Endodermal cell (in vitro differentiated cells): ENCODE measurements around the gene TBC1D2B. TPM values are rescaled to one million over a fixed set of nuclear protein-coding genes. Genes with fewer than 3 reads are reported as not detected.

Source experiments
- DNase-seq: peaks from one replicate; pipeline ENCODE4 v3.0.0-alpha.2; 2017
- H3K27ac ChIP-seq: 2 replicates; pipeline ENCODE4 v1.5.1; 2013; ENCODE audit warnings: mild to moderate bottlenecking, low read depth, low read length, moderate library complexity
- H3K27me3 ChIP-seq: 2 replicates; pipeline ENCODE4 v1.6.1; 2013; ENCODE audit warnings: mild to moderate bottlenecking, low read length, moderate library complexity; ENCODE audit not compliant: insufficient read depth, control insufficient read depth, poor library complexity, severe bottlenecking
- H3K36me3 ChIP-seq: 2 replicates; pipeline ENCODE4 v1.7.0; 2013; ENCODE audit warnings: mild to moderate bottlenecking, low read length, moderate library complexity; ENCODE audit not compliant: control insufficient read depth, insufficient read depth
- H3K4me1 ChIP-seq: one replicate; pipeline ENCODE4 v1.7.0; 2013; ENCODE audit warnings: low read length; ENCODE audit not compliant: control insufficient read depth, insufficient read depth
- H3K4me3 ChIP-seq: 2 replicates; pipeline ENCODE4 v1.5.1; 2013; ENCODE audit warnings: mild to moderate bottlenecking, low read length, moderate library complexity
- H3K9ac ChIP-seq: 2 replicates; pipeline ENCODE4 v1.6.1; 2013; ENCODE audit warnings: mild to moderate bottlenecking, low read length, moderate library complexity; ENCODE audit not compliant: poor library complexity, severe bottlenecking; ENCODE audit errors: extremely low read depth
- H3K9me3 ChIP-seq: 2 replicates; pipeline ENCODE4 v1.6.1; 2013; ENCODE audit warnings: mild to moderate bottlenecking, low read length, moderate library complexity; ENCODE audit not compliant: control insufficient read depth
- H3K27ac Mint-ChIP-seq: 2 replicates; pipeline ENCODE4 v1.8.0; 2020; ENCODE audit warnings: mixed read lengths
- H3K27me3 Mint-ChIP-seq: 2 replicates; pipeline ENCODE4 v1.8.0; 2021; ENCODE audit warnings: mild to moderate bottlenecking, mixed read lengths; ENCODE audit not compliant: insufficient read depth
- H3K36me3 Mint-ChIP-seq: 2 replicates; pipeline ENCODE4 v1.8.0; 2020; ENCODE audit warnings: low read depth, mixed read lengths
- H3K4me1 Mint-ChIP-seq: 2 replicates; pipeline ENCODE4 v1.8.0; 2020; ENCODE audit warnings: mixed read lengths
- H3K4me3 Mint-ChIP-seq: 2 replicates; pipeline ENCODE4 v1.8.0; 2020; ENCODE audit warnings: mild to moderate bottlenecking, moderate library complexity, mixed read lengths
- H3K9me3 Mint-ChIP-seq: 2 replicates; pipeline ENCODE4 v1.8.0; 2020; ENCODE audit warnings: mild to moderate bottlenecking, mixed read lengths
- CTCF ChIP-seq: fragments of 200-600 bp; sonication (generic); conservative IDR thresholded peaks from 2 replicates; pipeline ENCODE4 v1.5.0; 2021; ENCODE audit warnings: antibody characterized with exemption, mild to moderate bottlenecking
- WGBS, 2 experiments: methylation state at CpG; one replicate each; pipeline versions ENCODE4 v1.1.5 to v1.1.7; 2013; ENCODE audit warnings: missing lambda C conversion rate in 2 of 2, mixed read lengths in 1 of 2; ENCODE audit not compliant: insufficient coverage in 1 of 2, insufficient read length in 1 of 2; 5-methylcytosine and 5-hydroxymethylcytosine counted together
- total RNA-seq, 2 donors: library from RNA; stranded (reverse); fragmentation: NEBNext Ultra II Directional in 1 of 2; extraction: Animal tissue kit (Norgen Biotek cat#: 25700) in 1 of 2; gene quantifications; 2 replicates in 1 of 2; 3 replicates in 1 of 2; pipeline ENCODE4 v1.2.1, GENCODE V29; 2021

The TBC1D2B gene
- total RNA-seq, 2 donors from 2014 or later, result 13.8 to 23.8 TPM

GRCh38 chr15:78059110-78059839, 18.2 kb downstream of the TBC1D2B start:
- H3K4me3 Mint-ChIP-seq, result no peak overlapping the region

DNA sequence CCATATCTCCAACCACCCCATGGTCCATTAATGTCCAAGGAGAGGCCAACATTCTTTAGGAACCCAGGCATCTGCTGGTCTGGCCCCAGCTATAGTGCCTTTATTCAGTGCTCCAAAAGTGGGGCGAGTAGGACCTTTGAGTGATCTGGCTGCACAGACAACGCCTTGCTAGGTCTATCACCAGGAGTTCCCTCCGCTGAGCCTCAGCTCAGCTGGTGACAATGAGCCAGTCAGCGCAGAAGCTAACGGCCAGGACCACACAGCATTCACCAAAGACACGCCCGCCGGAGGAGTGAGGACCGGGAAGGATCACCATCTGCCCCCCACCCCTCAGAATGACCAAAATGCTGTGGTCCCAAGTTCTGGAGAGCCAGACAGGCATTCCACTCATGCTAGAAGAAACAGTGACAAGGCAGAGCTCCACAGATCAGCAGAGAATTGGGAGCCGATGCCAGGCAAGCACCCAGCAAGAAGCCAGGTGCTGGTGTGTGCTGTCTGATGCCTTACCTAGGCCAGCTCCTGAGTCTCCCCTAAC, 19.0 kb downstream of the TBC1D2B start:
- Mint-ChIP-seq H3K9me3 (no peaks in the 10 kb centered on the region), H3K4me1 (peaks cover 18% of the 10 kb centered on the region), H3K27ac (peak overlapping the region; percentile 50), H3K27me3 (peaks cover 29% of the 10 kb centered on the region), H3K36me3 (no peaks in the 10 kb centered on the region), H3K4me3 (no peak overlapping the region)
- TF ChIP-seq CTCF, result no peak
- no peak for DNase-seq
- H3K9me3 ChIP-seq, result no peaks in the 10 kb centered on the region
- peaks cover 44% of the 10 kb centered on the region for H3K27me3 ChIP-seq
- H3K4me1 ChIP-seq, result peaks cover 2% of the 10 kb centered on the region
- H3K36me3 ChIP-seq, result no peaks in the 10 kb centered on the region
- no peak overlapping the region for H3K4me3 ChIP-seq
- H3K27ac ChIP-seq, result no peak overlapping the region
- no peak overlapping the region for H3K9ac ChIP-seq
- 90% methylated on average over 9 to 10 of the region's 10 CpGs for WGBS, 2 experiments

More at GRCh38 chr15:78059110-78059839, 18.2 kb downstream of the TBC1D2B start:
- Mint-ChIP-seq H3K27me3 (peaks cover 29% of the 10 kb centered on the region), H3K36me3 (no peaks in the 10 kb centered on the region), H3K4me1 (peaks cover 18% of the 10 kb centered on the region), H3K9me3 (no peaks in the 10 kb centered on the region), H3K27ac (no peak overlapping the region)
- H3K36me3 ChIP-seq, result no peaks in the 10 kb centered on the region
- no peak overlapping the region for H3K4me3 ChIP-seq
- no peak for DNase-seq
- 93 to 100% methylated on average over 3 of the region's 3 CpGs for WGBS, 2 experiments
- no peaks in the 10 kb centered on the region for H3K9me3 ChIP-seq
- no peak for TF ChIP-seq CTCF
- H3K4me1 ChIP-seq, result peaks cover 2% of the 10 kb centered on the region
- peaks cover 46% of the 10 kb centered on the region for H3K27me3 ChIP-seq
- H3K27ac ChIP-seq, result no peak overlapping the region
- H3K9ac ChIP-seq, result no peak overlapping the region

GRCh38 chr15:78057803-78058202, 19.7 kb downstream of the TBC1D2B start:
- H3K9me3 Mint-ChIP-seq, result no peaks in the 10 kb centered on the region
- H3K4me3 Mint-ChIP-seq, result no peak overlapping the region

More at GRCh38 chr15:78057803-78058202, 19.7 kb downstream of the TBC1D2B start:
- no peak overlapping the region for H3K9ac ChIP-seq
- no peak overlapping the region for H3K4me3 ChIP-seq
- H3K36me3 ChIP-seq, result no peaks in the 10 kb centered on the region
- H3K9me3 ChIP-seq, result no peaks in the 10 kb centered on the region
- peaks cover 2% of the 10 kb centered on the region for H3K4me1 ChIP-seq
- H3K27ac Mint-ChIP-seq, result no peak overlapping the region
- no peak for DNase-seq
- no peak for TF ChIP-seq CTCF
- H3K36me3 Mint-ChIP-seq, result no peaks in the 10 kb centered on the region
- WGBS, 2 experiments, result 95 to 100% methylated on average over 2 to 5 of the region's 5 CpGs
- H3K4me1 Mint-ChIP-seq, result peaks cover 18% of the 10 kb centered on the region
- H3K27me3 ChIP-seq, result peaks cover 38% of the 10 kb centered on the region
- H3K27ac ChIP-seq, result no peak overlapping the region
- peaks cover 29% of the 10 kb centered on the region for H3K27me3 Mint-ChIP-seq
